Motor neuron (in vitro differentiated cells): ENCODE data around the gene ATP5F1C. TPM values are rescaled to one million over a fixed set of nuclear protein-coding genes. Genes with fewer than 3 reads are reported as not detected.
"Not testable (repeated sequence)": the region's sequence is repeated elsewhere in the genome, so short reads cannot be mapped to it uniquely, and the experiment has no call there.

Experiments used
- ATAC-seq, 8 experiments: fragments of 200-7000 bp; cut with Tn5 transposase; replicated peaks in 6 of 8; 2 replicates each; pipeline ENCODE4 v1.8.0; 2021; ENCODE audit warnings: mild to moderate bottlenecking in 8 of 8, moderate library complexity in 8 of 8
- H3K27ac ChIP-seq, 2 donors: fragments of 250-450 bp; sonication (Bioruptor Pico); 2 replicates each; pipeline ENCODE4 v1.9.0; 2021; ENCODE audit warnings: antibody characterized with exemption in 2 of 2, mild to moderate bottlenecking in 2 of 2, moderate library complexity in 1 of 2
- H3K4me1 ChIP-seq, 2 donors: fragments of 250-450 bp; sonication (Bioruptor Pico); replicated peaks in 1 of 2; 2 replicates each; pipeline ENCODE4 v1.6.1; 2021; ENCODE audit warnings: antibody characterized with exemption in 2 of 2, mild to moderate bottlenecking in 2 of 2, moderate library complexity in 1 of 2
- H3K4me3 ChIP-seq, 5 donors: fragments of 250-450 bp; sonication (Bioruptor Pico); 2 replicates each; pipeline ENCODE4 v1.9.0; 2021; ENCODE audit warnings: antibody characterized with exemption in 5 of 5, mild to moderate bottlenecking in 5 of 5, moderate library complexity in 4 of 5
- WGBS, 10 experiments: fragments of 450-650 bp; shearing (Covaris generic); methylation state at CpG; one replicate each; pipeline ENCODE4 v1.0.0; 2022; 5-methylcytosine and 5-hydroxymethylcytosine counted together
- in situ Hi-C, 9 experiments: fragments of 400-800 bp; cut with MboI; loops; one replicate each; pipeline ENCODE4 v1.15.0; 2021; ENCODE audit warnings: low sequenced_read_pairs in 9 of 9, low pct_unique_long_range_greater_than_20kb in 2 of 9; ENCODE audit not compliant: unreplicated experiment in 9 of 9
- total RNA-seq, 8 experiments: library from RNA; unstranded; fragments of 300-600 nt; gene quantifications; 2 replicates each; pipeline versions ENCODE4 v1.2.3 to v1.2.4, GENCODE V29; 2022

ATP5F1C gene
- 100 to 1,000 TPM; 253 to 449 (median 283) TPM for total RNA-seq

- peak within 1 kb of the TSS; percentile 68 to 97 (median 92) for H3K4me3 ChIP-seq
- H3K27ac ChIP-seq, result peak within 1 kb of the TSS; percentile 80 to 84
- peak; percentile 84 to 96 (median 95) for ATAC-seq
- WGBS, 10 experiments, result 0% methylated on average over 1 to 13 of the region's 59 CpGs; no CpG with 5 or more reads in 7 of the 10 experiments
- H3K4me1 ChIP-seq, result peaks cover 2 to 28% of the 10 kb centered on the region in 2 donors
- in situ Hi-C loops, result no loop called here
Measured at GRCh38 chr10:7787857-7788638, at the start of gene ATP5F1C, which contains the start of gene KIN. ATP5F1C (plus strand) TSS chr10:7788177; CDS start chr10:7788208, 31 bp downstream. KIN (minus strand) TSS chr10:7787993; CDS start chr10:7787933, 60 bp downstream.

- in situ Hi-C loops, result no loop called here
- peak in 1 of 8 experiments; percentile 26 for ATAC-seq
- WGBS, 10 experiments, result 24 to 100% (median 83%) methylated on average over 2 to 12 of the region's 20 CpGs; no CpG with 5 or more reads in 2 of the 10 experiments
- Histone ChIP-seq H3K4me3 (no peak overlapping the region), H3K27ac (no peak overlapping the region), H3K4me1 (peaks cover 0 to 2% of the 10 kb centered on the region in 2 donors)
Measured at GRCh38 chr10:7738536-7739407, 49.2 kb upstream of the ATP5F1C start.

GRCh38 chr10:7744307-7744706 is 43.7 kb upstream of the ATP5F1C start:
- ATAC-seq, result no peak
- Histone ChIP-seq H3K27ac (no peak overlapping the region), H3K4me3 (no peak overlapping the region), H3K4me1 (no peaks in the 10 kb centered on the region)
- in situ Hi-C loops, result no loop called here
- 63 to 100% (median 90%) methylated on average over 1 to 7 of the region's 8 CpGs; no CpG with 5 or more reads in 2 of the 10 experiments for WGBS, 10 experiments

GRCh38 chr10:7748637-7749036 is 39.3 kb upstream of the ATP5F1C start:
- in situ Hi-C loops, ATAC-seq, H3K4me3 ChIP-seq, H3K27ac ChIP-seq, H3K4me1 ChIP-seq: not testable (repeated sequence)
- 80 to 100% (median 89%) methylated on average over 1 to 4 of the region's 7 CpGs; no CpG with 5 or more reads in 3 of the 10 experiments for WGBS, 10 experiments

- H3K4me1 ChIP-seq, result no peaks in the 10 kb centered on the region
- H3K4me3 ChIP-seq, result no peak overlapping the region
- WGBS, 10 experiments, result 83 to 100% (median 96%) methylated on average over 1 to 2 of the region's 5 CpGs; no CpG with 5 or more reads in 6 of the 10 experiments
- no peak overlapping the region for H3K27ac ChIP-seq
- in situ Hi-C loops, result no loop called here
- no peak for ATAC-seq
Measured at GRCh38 chr10:7750222-7750621, 37.8 kb upstream of the ATP5F1C start.

- in situ Hi-C loops, result no loop called here
- H3K4me3 ChIP-seq, result no peak overlapping the region
- H3K27ac ChIP-seq, result no peak overlapping the region
- no peak for ATAC-seq
- WGBS, 10 experiments, result 60 to 100% (median 91%) methylated on average over 1 to 6 of the region's 6 CpGs; no CpG with 5 or more reads in 1 of the 10 experiments
- H3K4me1 ChIP-seq, result no peaks in the 10 kb centered on the region
Measured at GRCh38 chr10:7752251-7752650, 35.7 kb upstream of the ATP5F1C start.

- WGBS, 10 experiments, result 79 to 100% (median 95%) methylated on average over 1 to 3 of the region's 3 CpGs
- H3K27ac ChIP-seq, result no peak overlapping the region
- H3K4me3 ChIP-seq, result no peak overlapping the region
- no peaks in the 10 kb centered on the region for H3K4me1 ChIP-seq
- ATAC-seq, result no peak
- in situ Hi-C loops, result no loop called here
Measured at GRCh38 chr10:7755103-7755502, 32.9 kb upstream of the ATP5F1C start.

- in situ Hi-C loops, result no loop called here
- no peak overlapping the region for H3K27ac ChIP-seq
- ATAC-seq, result peak in 1 of 8 experiments; percentile 63
- 50 to 100% (median 76%) methylated on average over 2 to 7 of the region's 7 CpGs for WGBS, 10 experiments
- H3K4me1 ChIP-seq, result no peaks in the 10 kb centered on the region
- H3K4me3 ChIP-seq, result no peak overlapping the region
Measured at GRCh38 chr10:7756360-7756992, 31.5 kb upstream of the ATP5F1C start.

- no peak for ATAC-seq
- H3K4me1 ChIP-seq, result no peaks in the 10 kb centered on the region
- H3K4me3 ChIP-seq, result no peak overlapping the region
- in situ Hi-C loops, result no loop called here
- WGBS, 10 experiments, result 67 to 100% (median 94%) methylated on average over 1 to 5 of the region's 5 CpGs
- H3K27ac ChIP-seq, result no peak overlapping the region
Measured at GRCh38 chr10:7763929-7764328, 24.0 kb upstream of the ATP5F1C start.

GRCh38 chr10:7766241-7766640 is 21.7 kb upstream of the ATP5F1C start:
- no peak for ATAC-seq
- H3K27ac ChIP-seq, result no peak overlapping the region
- 58 to 100% (median 95%) methylated on average over 1 to 3 of the region's 3 CpGs; no CpG with 5 or more reads in 3 of the 10 experiments for WGBS, 10 experiments
- no peak overlapping the region for H3K4me3 ChIP-seq
- no peaks in the 10 kb centered on the region for H3K4me1 ChIP-seq
- in situ Hi-C loops, result no loop called here

- no peak overlapping the region for H3K27ac ChIP-seq
- no peak for ATAC-seq
- no peak overlapping the region for H3K4me3 ChIP-seq
- 91 to 100% (median 98%) methylated on average over 2 to 10 of the region's 10 CpGs; no CpG with 5 or more reads in 1 of the 10 experiments for WGBS, 10 experiments
- in situ Hi-C loops, result no loop called here
- no peaks in the 10 kb centered on the region for H3K4me1 ChIP-seq
Measured at GRCh38 chr10:7767209-7767608, 20.8 kb upstream of the ATP5F1C start.

GRCh38 chr10:7768417-7768816 is 19.6 kb upstream of the ATP5F1C start:
- WGBS, 10 experiments, result 84 to 100% (median 94%) methylated on average over 1 to 7 of the region's 7 CpGs; no CpG with 5 or more reads in 1 of the 10 experiments
- Histone ChIP-seq H3K4me1 (no peaks in the 10 kb centered on the region), H3K27ac (no peak overlapping the region), H3K4me3 (no peak overlapping the region)
- in situ Hi-C loops, result no loop called here
- ATAC-seq, result no peak
